GM13976 (cell line): ENCODE measurements around the gene SLC46A2.

Experiments used
- DNase-seq: peaks from one replicate; pipeline ENCODE4 v3.0.0; 2012; ENCODE audit warnings: low spot score
- in situ Hi-C: fragments of 300-500 bp; cut with MboI; formaldehyde crosslinking; loops from one replicate; pipeline ENCODE4 v1.12.0; 2022; ENCODE audit warnings: low sequenced_read_pairs, mixed read lengths, inconsistent platforms; ENCODE audit not compliant: unreplicated experiment
- TF ChIP-seq, protein P1 (sequence below): IDR thresholded peaks from 2 replicates; pipeline ENCODE4 v1.5.1; 2012; ENCODE audit warnings: borderline replicate concordance, mild to moderate bottlenecking; ENCODE audit not compliant: insufficient read depth; ENCODE audit errors: extremely low read depth, missing control alignments, control extremely low read depth

The SLC46A2 gene

GRCh38 chr9:112880650-112881049 is 10.0 kb downstream of the SLC46A2 start:
- in situ Hi-C loops, result no loop called here
- TF ChIP-seq, protein P1, sequence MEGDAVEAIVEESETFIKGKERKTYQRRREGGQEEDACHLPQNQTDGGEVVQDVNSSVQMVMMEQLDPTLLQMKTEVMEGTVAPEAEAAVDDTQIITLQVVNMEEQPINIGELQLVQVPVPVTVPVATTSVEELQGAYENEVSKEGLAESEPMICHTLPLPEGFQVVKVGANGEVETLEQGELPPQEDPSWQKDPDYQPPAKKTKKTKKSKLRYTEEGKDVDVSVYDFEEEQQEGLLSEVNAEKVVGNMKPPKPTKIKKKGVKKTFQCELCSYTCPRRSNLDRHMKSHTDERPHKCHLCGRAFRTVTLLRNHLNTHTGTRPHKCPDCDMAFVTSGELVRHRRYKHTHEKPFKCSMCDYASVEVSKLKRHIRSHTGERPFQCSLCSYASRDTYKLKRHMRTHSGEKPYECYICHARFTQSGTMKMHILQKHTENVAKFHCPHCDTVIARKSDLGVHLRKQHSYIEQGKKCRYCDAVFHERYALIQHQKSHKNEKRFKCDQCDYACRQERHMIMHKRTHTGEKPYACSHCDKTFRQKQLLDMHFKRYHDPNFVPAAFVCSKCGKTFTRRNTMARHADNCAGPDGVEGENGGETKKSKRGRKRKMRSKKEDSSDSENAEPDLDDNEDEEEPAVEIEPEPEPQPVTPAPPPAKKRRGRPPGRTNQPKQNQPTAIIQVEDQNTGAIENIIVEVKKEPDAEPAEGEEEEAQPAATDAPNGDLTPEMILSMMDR, result no peak
- DNase-seq, result no peak

DNA sequence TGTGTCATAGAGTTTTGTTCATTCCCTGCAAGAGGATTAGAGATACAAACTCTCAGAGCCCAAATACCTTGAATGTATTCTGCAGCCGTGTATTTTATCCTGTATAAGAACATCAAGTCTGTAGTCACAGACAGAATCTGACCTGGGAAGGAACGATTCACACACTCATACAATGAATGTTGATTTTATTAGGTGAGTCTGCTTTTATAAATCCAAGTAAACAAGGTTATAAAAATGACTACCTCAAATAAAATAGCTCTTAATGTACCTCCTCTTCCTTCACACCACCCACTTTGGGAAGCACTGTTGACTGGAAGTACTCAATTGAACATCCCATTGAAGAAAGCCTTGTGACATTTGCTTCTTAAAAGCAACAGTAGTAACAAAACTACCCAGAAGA is 11.9 kb downstream of the SLC46A2 start:
- TF ChIP-seq, protein P1, result no peak
- no peak for DNase-seq
- in situ Hi-C loops, result no loop called here

GRCh38 chr9:112873773-112874405 is 16.8 kb downstream of the SLC46A2 start:
- no peak for DNase-seq
- TF ChIP-seq, protein P1, result no peak
- in situ Hi-C loops, result no loop called here

DNA sequence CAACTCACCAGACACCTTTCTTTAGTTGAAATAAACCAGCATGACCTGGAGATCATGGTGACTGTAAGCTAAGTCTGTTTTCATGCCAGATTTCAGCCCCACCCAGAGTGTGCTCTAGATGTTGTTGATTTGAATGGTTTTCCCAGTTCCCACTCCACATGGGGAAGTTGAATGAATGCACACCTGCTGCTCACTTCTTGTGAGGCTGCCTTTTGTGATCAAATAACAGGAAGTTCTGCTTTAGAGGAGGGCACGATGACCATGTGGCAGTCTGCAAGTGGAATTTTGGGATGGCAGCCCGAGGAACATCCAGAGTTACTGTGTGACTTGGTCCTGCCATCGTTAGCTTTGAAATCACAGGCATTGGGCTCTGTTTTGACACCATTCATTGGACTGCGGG is 18.7 kb downstream of the SLC46A2 start:
- no peak for DNase-seq
- TF ChIP-seq, protein P1, result no peak
- in situ Hi-C loops, result no loop called here

DNA sequence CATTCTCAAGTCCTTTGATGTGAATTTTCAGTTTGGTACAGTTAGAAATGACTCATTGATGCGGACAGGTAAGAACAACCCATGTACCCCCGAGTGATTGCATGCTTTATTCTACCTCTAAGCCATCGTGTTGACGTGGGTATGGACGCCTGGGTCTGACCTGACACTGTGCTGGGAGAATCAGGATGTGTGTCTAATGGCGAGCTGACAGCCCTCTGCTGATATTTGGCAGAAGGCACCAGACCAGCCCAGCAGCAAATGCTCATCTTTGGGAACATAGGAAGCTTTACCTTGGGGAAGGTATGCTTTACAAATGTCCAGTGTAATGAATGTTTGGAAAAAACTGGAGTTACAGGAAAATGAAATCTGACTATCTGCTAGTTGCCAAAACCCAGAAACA is 20.1 kb downstream of the SLC46A2 start:
- TF ChIP-seq, protein P1, result no peak
- DNase-seq, result no peak
- in situ Hi-C loops, result no loop called here

DNA sequence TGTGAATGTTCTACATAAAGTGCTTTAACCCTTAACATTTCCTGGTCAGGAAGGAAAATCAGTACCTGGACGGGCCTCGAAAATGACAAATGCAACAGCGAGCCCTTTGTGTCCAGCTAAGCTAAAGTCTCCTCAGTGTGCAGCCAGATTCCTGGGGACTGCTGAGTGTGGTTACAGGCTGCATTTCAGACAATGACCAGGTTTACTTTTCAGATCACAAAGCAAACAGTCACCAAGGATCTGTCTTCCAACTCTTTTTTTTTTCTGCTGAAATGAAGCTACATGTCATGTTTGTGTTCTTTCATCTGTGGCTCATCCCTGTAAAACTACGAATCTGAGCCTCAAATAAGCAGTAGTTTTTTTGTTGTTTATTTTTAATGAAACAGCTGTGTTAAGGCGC is 20.8 kb downstream of the SLC46A2 start:
- TF ChIP-seq, protein P1, result no peak
- DNase-seq, result no peak
- in situ Hi-C loops, result no loop called here
